ENCODE data around the gene CERS6. TPM values are rescaled to one million over a fixed set of nuclear protein-coding genes. Genes with fewer than 3 reads are reported as not detected.
"Not testable (repeated sequence)": the region's sequence is repeated elsewhere in the genome, so short reads cannot be mapped to it uniquely, and the experiment has no call there.

The CERS6 gene
- total RNA-seq, 1 donor from 2014 or later = 55.3 TPM

- no peak for FAIRE-seq
- DNase-seq (ENCODE audit: low read depth) = no peak
- TF ChIP-seq CTCF (IDR thresholded peaks at IDR 0.05; ENCODE audit: insufficient read depth, low read length, severe bottlenecking) = no peak
- no peaks in the 10 kb centered on the region for H3K27me3 ChIP-seq (ENCODE audit: control insufficient read depth, insufficient read depth, low read length)
- H3K36me3 ChIP-seq (ENCODE audit: control insufficient read depth, insufficient read depth, low read length) = no peaks in the 10 kb centered on the region
- H3K4me3 ChIP-seq (ENCODE audit: low read depth, low read length) = no peak overlapping the region
These were observed 44.4 kb downstream of the CERS6 start for GRCh38 chr2:168500516-168500915.

DNA sequence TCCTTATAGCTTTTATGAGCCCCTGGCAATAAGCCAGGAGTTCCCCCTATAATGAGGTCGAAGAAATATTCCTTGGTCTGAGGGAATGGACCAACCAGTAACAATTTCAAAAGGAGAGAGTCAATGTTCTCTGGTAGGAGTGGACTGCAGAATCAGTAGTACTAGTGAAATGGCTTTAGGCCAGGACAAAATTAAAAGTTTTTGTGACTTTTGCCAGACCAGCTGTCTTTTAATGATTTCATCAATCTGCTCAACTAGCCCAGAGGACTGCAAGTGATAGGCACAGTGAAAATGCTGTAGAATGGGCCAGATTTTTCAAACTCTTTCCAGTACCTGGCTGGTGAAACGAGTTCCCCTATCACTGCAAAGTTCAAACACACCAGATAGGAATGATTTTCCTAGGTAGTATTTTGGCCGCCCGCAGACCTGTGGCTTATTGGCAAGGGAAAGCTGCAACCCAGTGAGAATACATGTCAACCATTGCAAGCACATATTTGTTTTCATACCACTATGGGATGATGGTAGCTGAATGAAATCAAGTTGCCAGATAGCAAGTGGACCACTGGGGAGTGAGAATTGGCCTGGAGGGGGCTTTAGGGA, 45.5 kb downstream of the CERS6 start:
- TF ChIP-seq CTCF (IDR thresholded peaks at IDR 0.05; ENCODE audit: insufficient read depth, low read length, severe bottlenecking) = no peak
- no peaks in the 10 kb centered on the region for H3K36me3 ChIP-seq (ENCODE audit: control insufficient read depth, insufficient read depth, low read length)
- FAIRE-seq = no peak
- H3K4me3 ChIP-seq (ENCODE audit: low read depth, low read length) = no peak overlapping the region
- DNase-seq (ENCODE audit: low read depth) = no peak
- H3K27me3 ChIP-seq (ENCODE audit: control insufficient read depth, insufficient read depth, low read length) = no peaks in the 10 kb centered on the region

DNA sequence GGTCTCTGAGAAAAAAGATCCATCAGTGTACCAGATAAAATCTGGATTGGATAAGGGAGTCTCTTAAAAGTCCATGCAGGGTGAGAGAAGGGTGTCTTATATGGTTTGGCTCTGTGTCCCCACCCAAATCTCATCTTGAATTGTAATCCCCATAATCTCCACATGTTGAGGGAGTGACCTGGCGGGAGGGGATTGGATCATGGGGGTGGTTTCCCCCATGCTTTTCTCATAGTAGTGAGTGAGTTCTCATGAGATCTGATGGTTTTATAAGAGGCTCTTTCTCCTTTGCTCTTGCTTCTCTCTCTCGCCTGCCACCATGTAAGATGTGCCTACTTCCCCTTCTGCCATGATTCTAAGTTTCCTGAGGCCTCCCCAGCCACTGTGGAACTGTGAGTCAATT, 46.8 kb downstream of the CERS6 start:
- not testable (repeated sequence) for H3K36me3 ChIP-seq (ENCODE audit: control insufficient read depth, insufficient read depth, low read length); H3K27me3 ChIP-seq (ENCODE audit: control insufficient read depth, insufficient read depth, low read length); DNase-seq (ENCODE audit: low read depth); FAIRE-seq; H3K4me3 ChIP-seq (ENCODE audit: low read depth, low read length)

GRCh38 chr2:168503901-168504300, 47.8 kb downstream of the CERS6 start:
- no peak for TF ChIP-seq CTCF (IDR thresholded peaks at IDR 0.05; ENCODE audit: insufficient read depth, low read length, severe bottlenecking)
- Histone ChIP-seq H3K27me3 (ENCODE audit: control insufficient read depth, insufficient read depth, low read length) (no peaks in the 10 kb centered on the region), H3K4me3 (ENCODE audit: low read depth, low read length) (no peak overlapping the region), H3K36me3 (ENCODE audit: control insufficient read depth, insufficient read depth, low read length) (no peaks in the 10 kb centered on the region)
- DNase-seq (ENCODE audit: low read depth) = no peak
- no peak for FAIRE-seq

DNA sequence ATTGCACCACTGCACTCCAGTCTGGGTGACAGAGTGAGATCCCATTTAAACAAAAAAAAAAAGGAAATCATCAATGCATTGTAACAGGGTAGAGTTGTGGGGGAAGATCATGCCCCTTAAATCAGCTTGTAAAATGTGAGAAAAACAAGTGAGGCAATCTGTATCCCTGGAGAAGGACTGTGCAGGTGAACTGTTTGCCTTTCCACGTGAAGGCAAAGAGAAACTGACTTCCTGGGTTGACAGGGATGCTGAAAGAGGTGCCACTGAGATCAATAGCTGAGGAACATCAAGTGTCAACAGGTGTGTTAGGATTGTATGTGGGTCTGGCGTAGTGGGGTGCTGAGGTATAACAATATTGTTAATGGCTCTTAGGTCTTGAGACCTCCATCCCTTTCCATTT, 48.3 kb downstream of the CERS6 start:
- H3K27me3 ChIP-seq (ENCODE audit: control insufficient read depth, insufficient read depth, low read length) = no peaks in the 10 kb centered on the region
- H3K4me3 ChIP-seq (ENCODE audit: low read depth, low read length) = no peak overlapping the region
- TF ChIP-seq CTCF (IDR thresholded peaks at IDR 0.05; ENCODE audit: insufficient read depth, low read length, severe bottlenecking) = no peak
- no peak for FAIRE-seq
- no peaks in the 10 kb centered on the region for H3K36me3 ChIP-seq (ENCODE audit: control insufficient read depth, insufficient read depth, low read length)
- DNase-seq (ENCODE audit: low read depth) = no peak

GRCh38 chr2:168510125-168510756, 54.2 kb downstream of the CERS6 start:
- Histone ChIP-seq H3K4me3 (ENCODE audit: low read depth, low read length) (no peak overlapping the region), H3K27me3 (ENCODE audit: control insufficient read depth, insufficient read depth, low read length) (no peaks in the 10 kb centered on the region), H3K36me3 (ENCODE audit: control insufficient read depth, insufficient read depth, low read length) (no peaks in the 10 kb centered on the region)
- no peak for TF ChIP-seq CTCF (IDR thresholded peaks at IDR 0.05; ENCODE audit: insufficient read depth, low read length, severe bottlenecking)
- FAIRE-seq = no peak
- no peak for DNase-seq (ENCODE audit: low read depth)

All from bronchial epithelial cell (primary cell).